Jurkat, Clone E6-1 (cell line): ENCODE measurements around the gene B3GALT4. TPM values are rescaled to one million over a fixed set of nuclear protein-coding genes. Genes with fewer than 3 reads are reported as not detected.
A peak's percentile ranks its signal among the peaks of the same experiment; 100 is the strongest.
"Not testable (repeated sequence)": the region's sequence is repeated elsewhere in the genome, so short reads cannot be mapped to it uniquely, and the experiment has no call there.

Experiments
- DNase-seq: peaks from one replicate; pipeline ENCODE4 v3.0.0-alpha.2; 2011; ENCODE audit warnings: low read depth, low spot score
- H3K4me3 ChIP-seq: 2 replicates; pipeline ENCODE4 v1.5.1; 2011; ENCODE audit warnings: mild to moderate bottlenecking, low read length, control low read depth, moderate library complexity
- polyA plus RNA-seq: library from polyadenylated mRNA; unstranded; fragments of >200 nt; gene quantifications from one replicate; pipeline ENCODE4 v1.2.1, GENCODE V29; 2012; ENCODE audit warnings: missing spikeins; ENCODE audit not compliant: insufficient read length, insufficient read depth

Gene B3GALT4
- polyA plus RNA-seq: 6.0 TPM

- DNase-seq: peak; percentile 44
Observed at GRCh38 chr6:33276864-33277662, at the start of gene B3GALT4. B3GALT4 (plus strand) TSS chr6:33277123; CDS start chr6:33277420, 297 bp downstream.

DNA sequence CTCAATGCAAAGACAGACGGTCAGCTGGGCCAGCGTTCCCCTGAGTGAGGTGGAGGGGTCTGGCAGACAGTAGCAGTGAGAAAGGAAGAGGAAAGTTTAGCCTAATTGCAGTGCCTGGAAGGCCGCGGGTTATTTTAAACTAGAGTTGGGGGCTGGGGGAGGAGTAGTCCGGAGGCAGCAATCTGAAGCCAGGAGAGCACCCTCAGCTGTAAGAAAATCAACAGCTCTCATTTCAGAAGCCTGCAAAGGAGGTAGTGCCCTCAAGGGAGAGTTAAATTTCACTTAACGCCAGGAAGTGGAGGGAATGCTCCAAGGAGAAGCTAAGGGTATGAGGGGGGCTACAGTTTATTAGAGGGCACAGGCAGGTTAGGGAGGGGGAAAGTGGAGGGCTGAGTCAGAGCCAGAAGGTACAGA lies 41.7 kb upstream of the B3GALT4 start:
- DNase-seq: no peak
- H3K4me3 ChIP-seq: no peak overlapping the region

More at GRCh38 chr6:33276864-33277662, at the start of gene B3GALT4:
- peak within 1 kb of the TSS; percentile 60 for H3K4me3 ChIP-seq

GRCh38 chr6:33236328-33236727 lies 40.6 kb upstream of the B3GALT4 start:
- DNase-seq: no peak
- H3K4me3 ChIP-seq: no peak overlapping the region

GRCh38 chr6:33236852-33237251 lies 40.1 kb upstream of the B3GALT4 start:
- H3K4me3 ChIP-seq: no peak overlapping the region
- no peak for DNase-seq

GRCh38 chr6:33237741-33238140 lies 39.2 kb upstream of the B3GALT4 start:
- DNase-seq: no peak
- no peak overlapping the region for H3K4me3 ChIP-seq

GRCh38 chr6:33241968-33242367 lies 35.0 kb upstream of the B3GALT4 start:
- H3K4me3 ChIP-seq: no peak overlapping the region
- DNase-seq: no peak

DNA sequence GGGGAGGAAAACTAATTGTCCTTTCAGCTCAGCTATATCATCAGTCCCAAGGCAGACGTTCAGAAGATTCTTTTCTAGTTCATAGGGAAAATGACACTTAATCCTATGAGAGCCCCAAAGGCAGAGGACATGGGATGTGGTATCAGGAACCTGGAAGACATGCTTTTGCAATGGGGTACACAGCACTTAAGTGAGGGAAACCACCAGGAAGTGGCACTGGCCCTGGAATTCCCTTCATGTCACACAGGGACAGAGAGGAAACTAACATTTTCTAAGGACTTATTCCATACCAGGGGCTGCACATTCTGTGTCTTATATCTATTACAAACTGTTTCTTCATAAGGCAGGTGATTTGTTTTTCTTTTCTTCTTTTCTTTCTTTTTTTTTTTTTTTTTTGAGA lies 33.4 kb upstream of the B3GALT4 start:
- no peak for DNase-seq
- no peak overlapping the region for H3K4me3 ChIP-seq

DNA sequence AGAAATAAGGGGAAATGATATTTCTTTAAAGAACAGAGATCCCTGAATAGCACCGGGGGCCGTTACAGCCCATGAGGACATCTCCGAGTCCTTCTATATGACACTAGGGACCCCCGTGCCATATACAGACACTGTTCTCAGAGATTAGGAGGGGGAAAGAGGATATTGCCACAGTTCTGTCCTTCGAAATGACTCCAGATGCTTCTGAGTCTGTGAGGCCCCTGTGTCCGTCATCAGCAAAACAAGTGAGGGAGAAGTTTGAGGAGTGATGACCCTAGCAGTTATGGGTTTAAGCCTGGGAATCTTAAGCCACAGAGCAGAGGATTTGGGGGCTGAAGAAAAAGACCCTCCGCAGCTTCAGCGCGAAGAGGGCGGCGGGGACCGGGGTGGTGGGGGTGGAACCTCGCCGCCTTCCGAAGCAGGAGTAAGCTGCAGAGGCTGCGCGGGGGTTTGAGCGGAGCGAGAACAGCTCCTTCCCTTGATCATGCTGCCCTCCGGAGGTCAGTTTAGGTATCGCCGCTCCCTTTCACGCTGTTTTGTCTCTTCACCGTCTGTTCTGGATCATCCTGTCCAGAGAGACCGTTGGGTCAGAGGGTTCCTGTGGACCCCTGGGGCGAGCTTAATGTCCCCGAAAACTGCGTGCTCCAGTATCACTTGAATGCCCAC lies 28.8 kb upstream of the B3GALT4 start:
- DNase-seq: peak; percentile 88
- H3K4me3 ChIP-seq: peak overlapping the region; percentile 74

- no peak for DNase-seq
Observed at GRCh38 chr6:33248643-33248931, 28.3 kb upstream of the B3GALT4 start.

DNA sequence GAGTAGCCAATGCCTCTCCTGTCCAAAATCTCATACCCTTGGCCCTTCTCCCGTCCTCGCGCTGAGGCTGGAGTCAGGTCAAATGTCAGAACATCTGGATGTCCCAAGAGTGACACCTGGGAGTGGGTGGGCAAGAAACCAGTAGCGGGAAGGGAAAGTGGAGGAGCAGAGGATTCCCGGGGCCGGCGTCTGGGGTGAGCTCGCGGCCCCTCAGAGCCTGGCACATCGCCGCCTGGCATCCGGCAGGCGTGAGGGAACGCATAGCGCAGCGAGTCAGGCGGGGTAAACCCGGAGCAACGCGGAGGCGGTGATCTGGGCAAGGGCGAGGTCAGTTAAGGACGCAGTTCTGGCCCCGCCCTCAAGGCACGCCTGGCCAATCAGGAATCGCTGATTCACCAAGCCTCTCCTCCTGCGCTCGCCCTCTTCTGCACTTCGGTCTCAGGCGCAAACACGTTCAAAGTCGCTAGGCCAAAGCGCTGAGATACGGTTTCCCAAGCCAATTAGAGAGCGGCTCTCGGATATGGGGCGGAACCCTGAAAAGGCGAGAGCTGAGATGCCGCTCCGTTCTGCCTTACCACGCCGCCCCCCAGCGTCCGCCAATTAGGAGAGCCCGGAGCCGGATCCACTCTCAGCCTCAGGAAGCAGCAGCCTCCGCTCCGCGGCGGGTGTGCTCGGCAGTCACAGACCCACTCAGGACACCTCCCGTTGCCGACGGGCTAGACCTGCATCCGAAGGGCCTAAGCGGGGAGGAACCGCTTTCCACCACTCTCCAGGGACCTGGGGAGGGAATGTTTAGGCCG lies 27.8 kb upstream of the B3GALT4 start:
- peak overlapping the region; percentile 74 for H3K4me3 ChIP-seq
- peak; percentile 99 for DNase-seq

More at GRCh38 chr6:33248643-33248931, 28.3 kb upstream of the B3GALT4 start:
- peak overlapping the region; percentile 74 for H3K4me3 ChIP-seq

DNA sequence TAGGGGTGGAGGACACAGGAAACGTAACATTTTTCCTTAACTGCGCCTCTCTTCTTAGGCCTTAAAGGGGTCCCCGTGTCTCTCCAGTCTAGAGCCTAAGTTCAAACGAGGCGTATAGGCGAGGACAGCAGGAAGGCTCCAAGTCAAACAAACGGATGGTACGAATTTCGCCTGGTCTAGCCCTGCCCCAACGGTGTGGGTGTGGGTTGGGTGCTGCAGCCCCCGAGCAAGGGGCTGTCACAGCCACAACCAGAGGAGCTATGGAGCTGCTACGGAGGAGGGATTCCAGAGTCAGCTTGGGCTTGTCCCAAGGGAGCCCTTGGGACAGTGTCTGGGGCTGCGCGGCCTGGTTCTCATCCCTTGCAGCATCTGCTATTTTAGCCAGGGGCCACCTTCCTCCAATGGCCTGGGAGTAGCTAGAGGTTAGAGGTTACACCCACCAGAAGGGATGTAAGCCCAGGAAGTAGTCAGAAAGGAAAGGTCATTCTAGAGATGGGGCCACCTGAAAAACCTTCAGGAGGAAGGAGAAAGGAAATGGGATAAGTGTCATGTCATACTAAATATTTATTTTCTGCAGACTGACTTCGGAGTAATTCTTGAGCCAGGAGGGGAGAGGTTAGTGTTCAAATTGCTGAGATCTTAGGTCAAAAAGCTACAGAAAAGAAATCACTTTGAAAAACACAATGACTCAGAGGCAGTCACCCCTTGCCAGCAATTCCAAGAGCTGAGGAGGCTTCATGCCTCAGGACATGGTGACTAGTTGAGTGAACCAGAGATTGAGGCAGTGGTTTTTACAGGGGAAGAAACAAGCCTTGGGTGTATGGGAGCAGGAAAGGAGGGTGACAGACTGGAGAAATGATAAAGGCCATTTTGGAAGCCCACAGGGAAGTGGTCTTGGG lies 26.9 kb upstream of the B3GALT4 start:
- DNase-seq: no peak
- H3K4me3 ChIP-seq: peak overlapping the region; percentile 74

GRCh38 chr6:33250731-33251130 lies 26.2 kb upstream of the B3GALT4 start:
- H3K4me3 ChIP-seq: no peak overlapping the region
- no peak for DNase-seq

DNA sequence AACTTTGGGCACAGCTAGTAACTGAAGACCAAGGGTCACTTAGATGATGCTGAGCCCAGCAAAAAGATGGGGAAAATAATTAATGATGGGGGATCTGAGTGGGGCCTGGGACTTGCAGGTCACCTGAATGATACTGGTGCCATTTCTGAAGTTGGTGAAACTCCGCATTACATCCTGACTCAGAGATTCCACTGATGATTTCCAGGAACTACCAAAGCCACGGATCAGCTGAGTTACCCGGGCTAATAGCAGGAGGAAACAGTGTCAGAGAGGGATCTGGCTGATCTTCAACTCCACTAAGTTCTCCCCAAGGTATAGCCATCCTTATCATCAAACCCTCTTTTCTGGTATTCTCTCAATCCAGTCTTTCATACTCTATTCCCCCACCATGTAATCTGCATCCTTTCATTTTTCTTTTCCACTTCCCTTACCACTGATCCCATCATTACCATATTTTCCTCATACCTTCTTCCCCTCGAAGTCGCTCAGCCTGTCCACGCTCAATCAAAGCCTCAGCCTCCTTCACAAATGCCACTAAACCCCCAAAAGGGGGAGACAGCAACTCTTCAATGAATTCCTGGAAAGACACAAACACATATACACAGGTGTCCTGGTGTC lies 25.4 kb upstream of the B3GALT4 start:
- no peak for DNase-seq
- no peak overlapping the region for H3K4me3 ChIP-seq

DNA sequence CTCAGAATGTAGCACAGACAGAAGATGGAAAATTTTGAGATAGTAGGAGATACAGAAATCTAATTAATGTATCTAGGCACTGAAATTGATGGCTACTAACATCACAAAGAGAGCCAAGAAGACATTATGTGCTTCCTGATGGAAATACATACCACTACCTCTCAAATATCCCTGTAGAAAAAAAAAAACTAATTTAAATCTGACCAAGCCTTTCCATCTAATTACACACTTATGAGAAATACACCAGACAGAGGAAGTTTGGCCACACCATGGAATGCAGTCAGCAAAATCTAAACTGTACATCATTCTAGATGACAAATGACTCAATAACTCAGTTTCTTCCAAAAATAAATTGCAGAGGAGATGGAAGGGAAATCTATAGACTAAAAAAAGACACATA lies 24.2 kb upstream of the B3GALT4 start:
- DNase-seq: no peak

DNA sequence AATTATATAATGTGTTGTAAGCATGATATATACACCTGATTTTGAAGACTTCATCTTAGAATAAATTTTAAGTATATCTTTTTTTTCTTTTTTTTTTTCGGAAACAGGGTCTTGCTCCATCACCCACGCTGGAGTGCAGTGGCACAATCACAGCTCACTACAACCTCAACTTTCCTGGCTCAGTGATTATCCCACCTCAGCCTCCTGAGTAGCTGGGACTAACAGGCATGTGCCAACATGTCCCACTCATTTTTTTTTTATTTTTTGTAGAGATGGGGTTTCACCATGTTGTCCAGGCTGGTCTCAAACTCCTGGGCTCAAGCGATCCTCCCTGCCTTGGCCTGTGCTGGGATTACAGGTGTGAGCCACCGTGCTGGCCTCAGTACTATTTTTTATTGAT lies 22.3 kb upstream of the B3GALT4 start:
- no peak for DNase-seq
- H3K4me3 ChIP-seq: no peak overlapping the region

More for the DNA sequence above, 24.2 kb upstream of the B3GALT4 start:
- H3K4me3 ChIP-seq: no peak overlapping the region

DNA sequence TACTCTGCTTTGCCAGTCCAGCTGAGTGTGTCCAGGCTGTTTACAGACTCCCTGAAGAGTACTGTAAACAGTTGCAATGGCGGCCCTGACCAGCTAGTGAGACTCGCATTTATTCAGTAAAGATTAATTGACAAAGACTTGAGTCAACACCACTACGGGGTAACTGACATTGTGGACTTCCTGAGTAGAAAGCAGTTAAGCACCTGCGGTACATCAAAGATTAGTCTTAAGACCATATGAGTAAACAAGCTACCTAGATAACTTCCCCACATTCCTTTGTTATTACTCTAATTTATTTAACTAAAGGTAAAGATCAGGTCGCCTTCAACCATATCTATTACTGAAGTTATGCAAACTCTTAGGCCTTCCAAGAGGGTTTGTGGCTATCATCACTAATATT lies 17.9 kb upstream of the B3GALT4 start:
- H3K4me3 ChIP-seq: no peak overlapping the region; the same call in 1 of the 2 replicates
- peak; percentile 50 for DNase-seq

DNA sequence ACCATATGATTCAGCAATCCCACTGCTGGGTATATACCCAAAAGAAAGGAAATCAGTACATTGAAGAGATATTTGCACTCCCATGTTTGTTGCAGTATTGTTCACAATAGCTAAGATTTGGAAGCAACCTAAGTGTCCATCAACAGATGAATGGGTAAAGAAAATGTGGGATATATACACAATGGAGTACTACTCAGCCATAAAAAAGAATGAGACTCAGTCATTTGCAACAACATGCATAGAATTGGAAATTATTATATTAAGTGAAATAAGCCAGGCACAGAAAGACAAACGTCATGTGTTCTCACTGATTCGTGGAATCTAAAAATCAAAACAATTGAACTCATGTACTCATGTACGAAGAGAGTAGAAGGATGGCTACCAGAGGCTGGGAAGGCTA lies 14.4 kb upstream of the B3GALT4 start:
- DNase-seq: not testable (repeated sequence)

DNA sequence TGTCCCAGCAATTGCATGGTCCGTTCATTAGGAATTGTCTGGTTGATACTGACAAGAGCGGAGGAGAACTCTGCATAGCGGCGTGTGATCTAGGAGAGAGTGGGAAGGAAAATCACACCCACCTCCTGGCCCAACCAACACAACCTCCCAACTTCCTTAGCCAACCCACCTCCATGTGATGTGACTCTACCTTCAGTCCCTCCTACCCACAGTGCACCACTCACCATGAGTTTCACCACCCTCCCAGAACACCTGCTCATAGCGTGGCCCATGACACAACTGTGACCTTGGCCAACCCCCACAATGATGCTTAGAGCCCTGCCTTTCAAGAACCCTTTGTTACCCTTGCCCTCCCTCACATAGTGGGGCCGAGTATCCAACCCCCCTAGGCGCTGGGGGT lies 12.9 kb upstream of the B3GALT4 start:
- no peak for DNase-seq
- no peak overlapping the region for H3K4me3 ChIP-seq

More for the DNA sequence above, 14.4 kb upstream of the B3GALT4 start:
- H3K4me3 ChIP-seq: not testable (repeated sequence)
